Measurements from ENCODE around the gene SRGAP3.

The SRGAP3 gene

DNA sequence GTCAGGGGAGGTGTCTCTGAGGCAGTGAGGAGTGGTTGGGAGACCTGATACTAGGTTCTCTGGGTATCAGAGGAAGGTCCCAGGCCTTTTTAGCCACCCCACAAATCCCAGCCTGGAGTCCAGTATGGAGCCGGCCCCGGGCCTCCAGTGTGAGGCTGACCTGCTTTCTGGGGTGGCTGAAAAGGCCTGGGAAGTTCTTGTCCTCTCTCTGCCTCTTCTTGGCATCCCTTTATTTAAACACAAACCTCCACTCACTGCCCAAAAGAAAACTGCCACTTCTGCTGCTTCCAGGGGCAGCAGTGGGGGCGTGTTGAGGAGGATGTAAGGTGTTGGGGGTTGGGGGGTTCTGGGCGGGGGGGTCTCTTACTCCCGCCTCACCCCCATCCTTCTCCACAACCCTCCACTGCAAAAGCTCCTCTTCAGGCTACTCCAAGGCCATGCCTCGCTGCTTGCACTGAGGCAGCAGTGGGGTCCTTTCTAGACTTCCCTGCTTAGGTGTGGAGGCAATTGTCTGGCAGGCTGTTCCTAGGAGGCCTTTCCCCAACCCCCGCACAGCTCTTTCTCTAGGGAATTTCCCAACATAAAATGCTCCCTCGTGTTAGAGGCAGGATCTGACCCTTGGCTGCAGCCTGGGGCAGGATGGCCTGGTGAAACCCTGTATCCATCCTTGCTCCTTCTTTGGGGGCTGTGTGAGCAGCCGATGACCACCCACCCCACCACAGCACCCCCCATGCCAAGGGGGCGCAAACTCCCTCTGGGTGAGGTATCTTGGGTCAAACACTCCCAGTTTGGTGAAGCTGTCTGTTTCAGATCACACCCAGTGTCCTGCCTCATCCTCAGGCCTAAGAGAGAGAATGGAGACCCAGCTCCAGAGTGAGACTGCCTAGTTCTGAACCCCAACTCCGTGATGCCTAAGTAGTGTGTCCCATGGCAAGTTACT is 274.1 kb downstream of the SRGAP3 start:
- TF ChIP-seq, protein P1, sequence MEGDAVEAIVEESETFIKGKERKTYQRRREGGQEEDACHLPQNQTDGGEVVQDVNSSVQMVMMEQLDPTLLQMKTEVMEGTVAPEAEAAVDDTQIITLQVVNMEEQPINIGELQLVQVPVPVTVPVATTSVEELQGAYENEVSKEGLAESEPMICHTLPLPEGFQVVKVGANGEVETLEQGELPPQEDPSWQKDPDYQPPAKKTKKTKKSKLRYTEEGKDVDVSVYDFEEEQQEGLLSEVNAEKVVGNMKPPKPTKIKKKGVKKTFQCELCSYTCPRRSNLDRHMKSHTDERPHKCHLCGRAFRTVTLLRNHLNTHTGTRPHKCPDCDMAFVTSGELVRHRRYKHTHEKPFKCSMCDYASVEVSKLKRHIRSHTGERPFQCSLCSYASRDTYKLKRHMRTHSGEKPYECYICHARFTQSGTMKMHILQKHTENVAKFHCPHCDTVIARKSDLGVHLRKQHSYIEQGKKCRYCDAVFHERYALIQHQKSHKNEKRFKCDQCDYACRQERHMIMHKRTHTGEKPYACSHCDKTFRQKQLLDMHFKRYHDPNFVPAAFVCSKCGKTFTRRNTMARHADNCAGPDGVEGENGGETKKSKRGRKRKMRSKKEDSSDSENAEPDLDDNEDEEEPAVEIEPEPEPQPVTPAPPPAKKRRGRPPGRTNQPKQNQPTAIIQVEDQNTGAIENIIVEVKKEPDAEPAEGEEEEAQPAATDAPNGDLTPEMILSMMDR (IDR thresholded peaks at IDR 0.05; ENCODE audit: control insufficient read depth, insufficient read depth, low read depth, low read length, missing control alignments): no peak
- H3K4me3 ChIP-seq (ENCODE audit: control insufficient read depth, low read depth, low read length): no peak overlapping the region
- DNase-seq (ENCODE audit: low read depth): no peak

DNA sequence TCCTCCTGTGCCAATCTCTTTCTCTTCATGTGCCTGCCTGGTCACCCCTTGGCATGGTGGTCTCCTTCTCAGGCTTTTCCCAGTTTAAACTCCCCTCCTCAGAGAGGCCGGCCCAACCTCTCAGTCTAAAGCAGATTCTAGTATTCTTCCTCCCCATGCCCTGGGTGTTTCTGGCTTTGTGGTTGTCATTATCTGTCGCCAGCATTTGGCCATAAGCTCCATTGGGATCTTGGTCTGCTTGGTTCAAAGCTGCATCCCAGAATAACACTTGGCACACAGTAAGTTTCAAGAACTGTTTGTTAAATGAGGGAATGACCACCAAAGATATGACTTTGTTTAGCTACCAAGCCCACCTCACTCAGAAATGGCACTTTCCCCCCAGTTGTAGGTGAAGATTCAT is 275.0 kb downstream of the SRGAP3 start:
- no peak for DNase-seq (ENCODE audit: low read depth)
- TF ChIP-seq, protein P1 (IDR thresholded peaks at IDR 0.05; ENCODE audit: control insufficient read depth, insufficient read depth, low read depth, low read length, missing control alignments): no peak
- H3K4me3 ChIP-seq (ENCODE audit: control insufficient read depth, low read depth, low read length): no peak overlapping the region

DNA sequence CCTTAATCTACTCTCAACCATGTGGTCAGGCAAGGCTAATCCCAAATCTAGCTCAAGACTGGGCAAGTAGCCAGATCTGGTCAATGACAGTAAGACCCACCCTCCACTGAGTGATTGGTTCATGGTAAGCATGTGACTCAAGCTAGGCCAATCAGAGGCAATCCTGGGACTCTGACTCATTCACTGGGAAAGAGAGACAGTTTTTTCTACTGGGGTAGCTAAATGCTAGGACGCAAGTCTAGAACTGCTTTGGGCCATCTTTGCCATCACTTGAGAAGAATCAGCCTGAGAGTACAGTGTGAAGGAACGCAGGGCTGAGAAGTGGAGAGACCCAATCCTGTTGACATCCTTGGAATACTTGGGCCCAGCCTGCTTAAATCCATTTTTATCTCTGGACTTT is 276.8 kb downstream of the SRGAP3 start:
- TF ChIP-seq, protein P1 (IDR thresholded peaks at IDR 0.05; ENCODE audit: control insufficient read depth, insufficient read depth, low read depth, low read length, missing control alignments): no peak
- DNase-seq (ENCODE audit: low read depth): no peak
- no peak overlapping the region for H3K4me3 ChIP-seq (ENCODE audit: control insufficient read depth, low read depth, low read length)

DNA sequence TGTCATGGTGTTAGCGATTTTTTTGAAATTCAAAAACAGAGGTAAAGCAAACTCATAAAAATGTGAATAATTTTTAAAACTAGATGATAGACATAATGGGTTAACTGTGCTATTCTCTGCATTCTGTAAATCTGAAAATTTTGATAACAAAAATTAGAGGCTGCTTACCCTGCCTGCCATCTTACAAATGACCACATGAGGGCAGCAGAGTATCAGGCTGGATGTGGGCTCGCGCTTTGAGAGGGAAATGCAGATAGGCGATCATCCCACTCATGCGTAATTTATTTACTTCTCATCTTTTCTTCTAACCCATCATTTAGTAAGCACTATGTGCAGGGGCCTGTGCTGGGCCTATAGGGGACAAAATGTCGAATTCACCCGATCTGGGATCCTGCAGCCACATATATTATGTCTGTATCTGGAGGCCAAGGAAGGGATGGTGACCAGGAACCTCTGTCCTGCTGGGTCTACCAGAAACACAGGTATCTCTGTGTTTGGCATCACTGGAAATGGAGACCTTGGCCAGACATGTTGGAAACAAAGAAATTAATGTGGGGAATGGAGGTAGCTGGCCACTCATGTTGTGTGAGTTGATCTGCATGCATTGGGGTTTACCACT is 278.4 kb downstream of the SRGAP3 start:
- TF ChIP-seq, protein P1 (IDR thresholded peaks at IDR 0.05; ENCODE audit: control insufficient read depth, insufficient read depth, low read depth, low read length, missing control alignments): peak; percentile 96
- no peak for DNase-seq (ENCODE audit: low read depth)
- no peak overlapping the region for H3K4me3 ChIP-seq (ENCODE audit: control insufficient read depth, low read depth, low read length)

DNA sequence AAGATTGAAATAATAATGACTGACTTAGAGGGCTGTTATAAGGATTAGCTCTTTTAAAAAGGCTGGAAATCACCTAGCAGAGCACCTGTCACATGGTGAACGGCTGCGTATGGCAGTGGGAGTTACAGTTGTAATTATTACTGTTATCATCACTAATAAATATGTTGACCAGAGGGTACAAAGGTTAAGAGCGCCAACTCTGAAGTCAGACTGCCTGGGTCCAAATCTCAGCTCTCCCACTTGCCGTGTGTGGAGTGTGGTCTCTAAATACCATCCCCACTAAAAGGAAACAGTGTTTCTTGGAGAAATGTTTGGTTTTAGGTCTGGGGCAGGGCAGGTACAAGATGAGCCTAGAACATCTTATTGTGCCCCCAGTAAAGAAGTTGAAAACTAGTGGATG is 280.2 kb downstream of the SRGAP3 start:
- H3K4me3 ChIP-seq (ENCODE audit: control insufficient read depth, low read depth, low read length): no peak overlapping the region
- no peak for DNase-seq (ENCODE audit: low read depth)
- TF ChIP-seq, protein P1 (IDR thresholded peaks at IDR 0.05; ENCODE audit: control insufficient read depth, insufficient read depth, low read depth, low read length, missing control alignments): no peak

DNA sequence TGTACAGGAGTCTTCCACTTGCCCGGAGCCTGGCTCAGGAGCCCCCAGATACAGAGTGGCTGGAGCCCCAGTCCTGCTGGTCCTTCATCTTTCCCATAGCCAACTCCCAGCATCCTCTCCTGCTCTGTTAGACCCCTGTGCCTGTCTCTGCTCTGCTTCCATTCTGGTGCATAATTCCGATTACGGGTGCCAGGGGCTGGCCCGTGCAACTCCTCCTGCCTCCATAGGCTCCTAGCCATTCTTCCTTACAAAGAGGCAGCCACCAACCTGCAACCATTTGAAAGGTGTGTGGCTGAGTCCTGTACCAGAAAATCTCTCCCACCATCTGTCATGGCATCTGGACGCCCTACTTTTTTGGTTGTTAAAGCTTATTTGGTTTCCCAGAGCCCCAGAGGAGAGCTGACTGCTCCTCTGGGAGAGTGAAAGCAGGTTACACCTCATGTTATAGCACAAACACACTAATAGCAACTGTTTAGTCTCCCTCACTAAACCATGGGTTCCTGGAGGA is 281.0 kb downstream of the SRGAP3 start:
- TF ChIP-seq, protein P1 (IDR thresholded peaks at IDR 0.05; ENCODE audit: control insufficient read depth, insufficient read depth, low read depth, low read length, missing control alignments): no peak
- no peak overlapping the region for H3K4me3 ChIP-seq (ENCODE audit: control insufficient read depth, low read depth, low read length)
- DNase-seq (ENCODE audit: low read depth): no peak
